LHCN-M2 (cell line): ENCODE measurements around the gene HSPBAP1. TPM values are rescaled to one million over a fixed set of nuclear protein-coding genes. Genes with fewer than 3 reads are reported as not detected.

Source experiments
- total RNA-seq: library from RNA; depleted of rRNA; stranded (reverse); fragments of >200 nt; gene quantifications from 2 replicates; pipeline ENCODE4 v1.2.3, GENCODE V29; 2014; rRNA removed

HSPBAP1 gene
- total RNA-seq, 1 experiment from 2014 or later = 7.1 TPM

Other genes starting within 250 kb of the HSPBAP1 start
- 9.0 and 21.3 TPM in 2 replicates for gene PARP9, start 229.5 kb downstream of the HSPBAP1 start, total RNA-seq
- gene DTX3L, start 229.5 kb downstream of the HSPBAP1 start, total RNA-seq = 13.2 and 24.9 TPM in 2 replicates
- not detected in 2 replicates for gene PARP15, start 216.2 kb downstream of the HSPBAP1 start, total RNA-seq
- 3.7 and 10.9 TPM in 2 replicates for gene PARP14, start 113.0 kb downstream of the HSPBAP1 start, total RNA-seq
- 20.8 and 24.2 TPM in 2 replicates for gene SLC49A4, start 1.2 kb upstream of the HSPBAP1 start, total RNA-seq
- gene SEMA5B, start 233.9 kb upstream of the HSPBAP1 start, total RNA-seq = 0.06 TPM in 1 of 2 replicates, not detected in the other